GM13976 (cell line): ENCODE results near the gene TGFBI.

Experiments used
- DNase-seq: peaks from one replicate; pipeline ENCODE4 v3.0.0; 2012; ENCODE audit warnings: low spot score
- in situ Hi-C: fragments of 300-500 bp; cut with MboI; formaldehyde crosslinking; loops from one replicate; pipeline ENCODE4 v1.12.0; 2022; ENCODE audit warnings: low sequenced_read_pairs, mixed read lengths, inconsistent platforms; ENCODE audit not compliant: unreplicated experiment
- TF ChIP-seq, protein P1 (sequence below): IDR thresholded peaks from 2 replicates; pipeline ENCODE4 v1.5.1; 2012; ENCODE audit warnings: borderline replicate concordance, mild to moderate bottlenecking; ENCODE audit not compliant: insufficient read depth; ENCODE audit errors: extremely low read depth, missing control alignments, control extremely low read depth

TGFBI gene

DNA sequence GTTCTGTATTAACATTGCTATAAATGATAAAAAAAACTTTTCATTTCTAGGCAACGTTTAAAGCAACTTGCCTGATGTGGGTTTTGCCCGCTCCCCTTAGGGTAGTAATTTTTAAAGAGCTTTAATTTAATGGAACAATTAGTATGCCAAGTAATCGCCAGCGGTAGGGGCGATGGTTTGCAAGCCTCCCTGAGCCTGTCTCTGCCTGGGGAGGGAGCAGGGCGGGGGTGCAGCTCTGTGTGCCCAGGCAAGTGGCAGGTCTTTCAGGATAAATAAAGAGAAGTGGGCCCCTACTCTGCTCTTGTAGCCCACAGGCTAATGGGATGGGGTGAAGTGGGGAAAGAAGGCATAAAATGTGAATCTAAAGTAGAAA is 13.8 kb upstream of the TGFBI start:
- in situ Hi-C loops = no loop called here
- DNase-seq = no peak
- TF ChIP-seq, protein P1, sequence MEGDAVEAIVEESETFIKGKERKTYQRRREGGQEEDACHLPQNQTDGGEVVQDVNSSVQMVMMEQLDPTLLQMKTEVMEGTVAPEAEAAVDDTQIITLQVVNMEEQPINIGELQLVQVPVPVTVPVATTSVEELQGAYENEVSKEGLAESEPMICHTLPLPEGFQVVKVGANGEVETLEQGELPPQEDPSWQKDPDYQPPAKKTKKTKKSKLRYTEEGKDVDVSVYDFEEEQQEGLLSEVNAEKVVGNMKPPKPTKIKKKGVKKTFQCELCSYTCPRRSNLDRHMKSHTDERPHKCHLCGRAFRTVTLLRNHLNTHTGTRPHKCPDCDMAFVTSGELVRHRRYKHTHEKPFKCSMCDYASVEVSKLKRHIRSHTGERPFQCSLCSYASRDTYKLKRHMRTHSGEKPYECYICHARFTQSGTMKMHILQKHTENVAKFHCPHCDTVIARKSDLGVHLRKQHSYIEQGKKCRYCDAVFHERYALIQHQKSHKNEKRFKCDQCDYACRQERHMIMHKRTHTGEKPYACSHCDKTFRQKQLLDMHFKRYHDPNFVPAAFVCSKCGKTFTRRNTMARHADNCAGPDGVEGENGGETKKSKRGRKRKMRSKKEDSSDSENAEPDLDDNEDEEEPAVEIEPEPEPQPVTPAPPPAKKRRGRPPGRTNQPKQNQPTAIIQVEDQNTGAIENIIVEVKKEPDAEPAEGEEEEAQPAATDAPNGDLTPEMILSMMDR = no peak

DNA sequence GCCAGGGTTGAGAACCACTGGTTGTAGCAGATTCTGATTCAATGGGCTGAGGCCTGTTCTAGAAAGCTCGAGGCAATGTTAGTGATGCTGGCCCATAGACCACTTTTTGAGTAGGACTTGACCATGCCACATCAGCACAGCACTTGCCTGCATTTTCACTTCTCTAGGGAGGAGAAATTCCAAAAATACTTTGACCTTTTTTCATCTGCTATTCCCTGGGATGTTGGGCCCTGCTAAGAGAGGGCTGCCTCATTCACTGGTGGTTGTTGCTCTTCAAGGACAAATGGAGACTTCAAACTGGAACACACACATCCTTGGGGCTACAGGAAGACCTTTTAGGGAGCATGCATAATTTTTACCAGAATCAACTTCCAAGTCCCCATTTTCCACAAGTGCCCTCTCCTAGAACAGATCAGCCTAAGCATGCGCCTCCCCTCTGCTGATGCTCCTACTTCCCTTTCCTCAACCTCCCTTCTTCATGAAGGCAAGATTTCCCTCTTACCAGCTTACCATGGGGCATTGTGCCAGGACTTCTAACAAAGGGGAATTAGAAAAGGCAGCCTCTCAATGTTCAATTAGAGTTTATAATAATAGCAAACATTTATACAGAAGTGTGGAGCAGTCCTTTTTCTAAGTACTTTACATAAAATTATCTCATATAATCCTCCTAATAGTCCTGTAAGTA is 12.7 kb upstream of the TGFBI start:
- TF ChIP-seq, protein P1 = no peak
- no peak for DNase-seq
- in situ Hi-C loops = no loop called here

DNA sequence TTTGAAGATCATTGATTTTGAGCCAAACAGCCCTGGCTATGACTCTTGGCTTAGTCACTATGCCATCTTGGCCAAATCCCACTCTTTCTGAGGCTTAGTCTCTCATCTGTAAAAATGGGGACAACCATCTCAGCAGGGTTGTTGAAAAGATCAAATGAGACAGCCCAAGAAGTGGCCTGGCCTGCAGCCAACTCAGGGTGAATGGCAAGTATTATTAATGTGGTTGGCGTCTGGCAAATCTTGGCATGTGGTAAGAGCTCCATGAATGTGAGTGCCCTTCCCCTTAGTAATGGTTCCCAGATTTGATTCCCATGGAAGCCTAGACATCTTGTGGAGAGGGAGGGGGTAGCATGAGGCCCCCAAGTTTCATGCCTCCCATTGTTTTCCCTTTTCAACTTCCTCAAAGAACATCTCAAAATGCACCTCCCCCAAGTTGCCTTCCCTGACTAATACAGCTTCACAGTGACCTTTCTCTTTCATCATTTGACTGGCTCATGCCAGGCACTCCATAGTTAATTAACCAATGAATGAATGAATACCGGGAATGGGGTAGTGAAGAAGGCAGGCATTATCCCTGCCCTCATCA is 11.8 kb upstream of the TGFBI start:
- in situ Hi-C loops = no loop called here
- TF ChIP-seq, protein P1 = no peak
- DNase-seq = no peak

DNA sequence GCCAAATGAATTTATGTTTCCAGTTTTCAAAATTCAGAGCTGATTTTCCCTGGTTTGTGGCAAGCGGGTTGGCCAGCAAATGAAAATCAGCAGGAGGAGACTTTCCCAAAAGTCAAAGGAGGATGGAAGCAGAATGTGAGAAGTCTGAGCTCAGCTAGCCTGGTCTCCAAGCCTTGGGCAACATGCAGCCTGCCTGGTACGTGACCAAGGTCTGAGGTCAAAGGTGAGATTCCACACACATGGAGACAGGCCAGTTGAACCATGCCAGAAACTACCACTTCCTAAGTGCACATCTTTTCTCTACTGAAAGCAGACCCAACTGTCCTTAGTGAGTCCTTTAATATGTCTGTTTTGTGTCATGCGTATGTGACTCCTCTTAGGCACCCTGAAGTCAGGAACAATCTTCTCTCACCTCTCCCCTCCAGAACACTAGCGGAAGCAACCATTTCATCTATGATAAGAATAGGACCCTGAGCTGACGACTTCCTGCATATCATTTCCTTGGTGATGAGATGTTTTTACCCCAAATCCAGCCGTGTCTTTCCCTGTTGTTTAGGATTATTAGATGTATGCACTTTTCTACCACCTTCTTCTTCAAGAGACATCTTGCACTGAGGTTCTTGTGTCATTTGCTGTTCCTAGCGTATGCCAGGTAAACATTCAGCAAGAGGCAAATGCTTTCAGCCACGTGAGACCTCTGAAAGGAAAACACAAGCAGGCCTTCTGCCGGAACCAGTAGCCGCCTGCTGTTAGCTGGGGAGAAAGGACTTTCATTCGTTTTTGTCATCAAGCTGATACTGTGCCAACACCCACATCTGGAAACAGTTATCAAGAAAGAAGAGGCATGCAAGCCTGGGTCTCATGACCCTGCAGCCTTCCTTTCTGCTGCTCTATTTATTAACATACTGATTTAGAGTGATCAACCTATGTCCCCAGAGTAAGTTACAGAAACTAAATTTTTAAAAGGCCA is 9.7 kb upstream of the TGFBI start:
- DNase-seq = no peak
- in situ Hi-C loops = no loop called here

DNA sequence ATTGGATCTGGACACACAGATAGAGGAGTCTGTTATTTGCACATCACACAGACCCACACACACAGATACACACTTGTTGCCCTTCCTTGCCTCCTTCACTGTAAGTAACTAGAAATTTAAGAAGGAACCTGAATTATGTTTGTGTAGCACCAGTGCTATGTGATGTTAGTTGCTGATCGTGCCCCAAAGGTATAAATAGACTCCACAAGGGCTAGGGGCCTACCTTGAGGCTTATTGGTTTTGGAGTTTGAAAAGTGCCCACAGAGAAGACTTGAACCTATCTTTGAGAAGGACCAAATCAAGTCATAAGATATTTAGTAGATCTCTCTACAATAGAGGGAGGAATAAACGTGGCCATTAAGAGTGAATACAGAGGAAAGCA is 8.8 kb upstream of the TGFBI start:
- TF ChIP-seq, protein P1 = no peak
- in situ Hi-C loops = no loop called here
- no peak for DNase-seq

More for the DNA sequence above, 9.7 kb upstream of the TGFBI start:
- TF ChIP-seq, protein P1 = no peak

DNA sequence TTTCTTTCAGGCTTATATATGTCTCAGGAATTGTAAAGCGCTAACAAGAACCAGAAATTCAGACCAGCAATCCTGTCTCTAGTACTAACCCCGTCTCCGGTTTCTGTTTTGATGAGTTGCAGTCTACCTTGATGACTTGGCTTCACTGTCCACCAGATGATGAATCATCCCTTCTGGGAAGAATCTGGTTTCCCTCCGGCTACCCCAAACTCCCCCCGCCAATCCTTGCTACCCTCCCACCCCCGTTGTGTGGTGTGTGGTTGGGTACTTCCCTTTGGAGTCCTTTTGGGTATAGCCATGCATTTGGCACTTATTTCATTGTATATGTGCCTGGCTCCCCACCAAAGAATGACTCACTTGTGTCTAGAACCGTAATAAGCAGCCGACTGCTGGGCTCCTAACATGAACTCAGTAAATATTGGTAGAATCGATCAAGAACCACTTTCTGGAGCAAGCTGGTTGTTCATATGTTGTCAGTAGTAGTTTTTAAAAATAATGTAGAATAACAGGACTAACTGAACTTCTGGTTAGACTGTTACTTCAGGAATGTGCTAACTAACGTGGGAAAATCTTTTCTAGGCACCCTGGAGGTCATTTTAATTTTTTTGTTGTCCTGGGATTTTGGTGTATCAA is 8.3 kb upstream of the TGFBI start:
- no peak for DNase-seq
- in situ Hi-C loops = no loop called here
- TF ChIP-seq, protein P1 = no peak
